SK-N-SH treated with all-trans-retinoic acid at 6 μM for 48 hours (cell line): ENCODE results near the gene RABGAP1L.

Source experiments
- ATAC-seq: fragments of 200-7000 bp; cut with Tn5 transposase; 3 replicates; pipeline ENCODE4 v1.9.1; 2020; ENCODE audit warnings: mild to moderate bottlenecking, moderate library complexity
- BACH2 ChIP-seq: fragments of 250-450 bp; sonication (Bioruptor Pico); IDR thresholded peaks from 2 replicates; pipeline ENCODE4 v1.9.0; 2021; ENCODE audit warnings: mild to moderate bottlenecking, borderline replicate concordance
- CSDC2 ChIP-seq: fragments of 250-450 bp; sonication (Bioruptor Pico); IDR thresholded peaks from 2 replicates; pipeline ENCODE4 v1.5.0; 2020; ENCODE audit warnings: mild to moderate bottlenecking, moderate library complexity
- ESRRG ChIP-seq: fragments of 250-450 bp; sonication (Bioruptor Pico); IDR thresholded peaks from 2 replicates; pipeline ENCODE4 v1.6.1; 2021; ENCODE audit warnings: mild to moderate bottlenecking
- GLIS3 ChIP-seq: fragments of 250-450 bp; sonication (Bioruptor Pico); IDR thresholded peaks from 2 replicates; pipeline ENCODE4 v1.5.0; 2020; ENCODE audit warnings: mild to moderate bottlenecking, moderate library complexity
- ISL1 ChIP-seq: fragments of 250-450 bp; sonication (Bioruptor Pico); IDR thresholded peaks from 2 replicates; pipeline ENCODE4 v2.1.2; 2022; ENCODE audit warnings: mild to moderate bottlenecking, moderate library complexity
- PPARA ChIP-seq: fragments of 250-450 bp; sonication (Bioruptor Pico); IDR thresholded peaks from 2 replicates; pipeline ENCODE4 v1.5.0; 2020; ENCODE audit warnings: mild to moderate bottlenecking, borderline replicate concordance
- RARB ChIP-seq: fragments of 250-450 bp; sonication (Bioruptor Pico); IDR thresholded peaks from 2 replicates; pipeline ENCODE4 v1.8.0; 2021; ENCODE audit warnings: mild to moderate bottlenecking, moderate library complexity
- SNAI2 ChIP-seq: fragments of 250-450 bp; sonication (Bioruptor Pico); IDR thresholded peaks from 2 replicates; pipeline ENCODE4 v1.5.0; 2020; ENCODE audit warnings: mild to moderate bottlenecking, moderate library complexity
- ZC3H10 ChIP-seq: fragments of 250-450 bp; sonication (Bioruptor Pico); IDR thresholded peaks from 2 replicates; pipeline ENCODE4 v1.5.1; 2021; ENCODE audit warnings: mild to moderate bottlenecking, moderate library complexity
- ZFP3 ChIP-seq: fragments of 250-450 bp; sonication (Bioruptor Pico); IDR thresholded peaks from 2 replicates; pipeline ENCODE4 v1.5.0; 2020; ENCODE audit warnings: mild to moderate bottlenecking, moderate library complexity
- ZFP30 ChIP-seq: fragments of 450-650 bp; formaldehyde crosslinking; IDR thresholded peaks from 2 replicates; pipeline ENCODE4 v1.5.0; 2022; ENCODE audit warnings: mild to moderate bottlenecking, moderate library complexity
- ZNF565 ChIP-seq: fragments of 450-650 bp; formaldehyde crosslinking; conservative IDR thresholded peaks from 2 replicates; pipeline ENCODE4 v1.5.0; 2020; ENCODE audit warnings: low read depth, mild to moderate bottlenecking, moderate library complexity
- ZNF8 ChIP-seq: fragments of 450-650 bp; formaldehyde crosslinking; IDR thresholded peaks from 2 replicates; pipeline ENCODE4 v1.5.0; 2020; ENCODE audit warnings: mild to moderate bottlenecking, moderate library complexity
- TF ChIP-seq, protein P1 (sequence below): fragments of 250-450 bp; sonication (Bioruptor Pico); IDR thresholded peaks from 2 replicates; pipeline ENCODE4 v1.8.0; 2021; ENCODE audit warnings: low read depth, mild to moderate bottlenecking, moderate library complexity, borderline replicate concordance
- TF ChIP-seq, protein P2 (sequence below): fragments of 250-450 bp; sonication (Bioruptor Pico); IDR thresholded peaks from 2 replicates; pipeline ENCODE4 v1.5.1; 2020; ENCODE audit warnings: low read depth, mild to moderate bottlenecking, moderate library complexity
- TF ChIP-seq, protein P3 (sequence below): fragments of 250-450 bp; sonication (Bioruptor Pico); IDR thresholded peaks from 2 replicates; pipeline ENCODE4 v1.5.0; 2020; ENCODE audit warnings: mild to moderate bottlenecking, moderate library complexity
- TF ChIP-seq, protein P4 (sequence below): fragments of 250-450 bp; sonication (Bioruptor Pico); IDR thresholded peaks from 2 replicates; pipeline ENCODE4 v1.8.0; 2020; ENCODE audit warnings: mild to moderate bottlenecking, moderate library complexity, borderline replicate concordance
- TF ChIP-seq, protein P5 (sequence below): fragments of 250-450 bp; sonication (Bioruptor Pico); IDR thresholded peaks from 2 replicates; pipeline ENCODE4 v1.5.1; 2021; ENCODE audit warnings: mild to moderate bottlenecking, moderate library complexity

Gene RABGAP1L

DNA sequence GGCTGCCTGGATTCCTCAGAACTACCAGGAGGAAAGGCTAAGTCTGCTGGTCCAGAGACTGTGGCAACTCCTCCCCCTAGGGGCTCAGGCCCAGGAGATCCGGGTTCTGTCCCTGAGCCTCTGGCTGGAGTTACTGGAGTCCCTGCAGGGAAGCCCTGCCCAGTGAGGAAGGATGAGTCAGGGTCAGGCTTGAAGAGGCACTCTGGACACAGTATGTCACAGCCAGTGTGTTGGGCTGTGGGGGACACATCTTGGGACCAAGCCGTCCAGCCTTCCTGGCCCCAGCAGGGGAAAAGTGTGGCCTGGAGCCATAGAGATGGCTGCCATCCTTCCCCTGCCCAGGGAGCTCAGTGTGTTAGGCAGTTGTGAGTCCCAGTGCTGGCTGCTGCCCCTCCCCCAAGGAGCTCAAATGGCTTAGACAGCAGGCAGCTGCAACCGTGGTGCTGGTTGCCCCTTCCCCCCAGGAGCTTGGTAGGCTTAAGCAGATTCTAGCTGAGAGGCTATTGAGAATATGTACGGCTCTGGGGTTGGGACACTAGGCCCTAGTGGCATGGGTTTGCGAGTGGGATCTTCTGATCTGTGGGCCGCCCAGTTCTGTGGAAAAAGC, 28.2 kb upstream of the RABGAP1L start (continued):
- TF ChIP-seq, protein P1, sequence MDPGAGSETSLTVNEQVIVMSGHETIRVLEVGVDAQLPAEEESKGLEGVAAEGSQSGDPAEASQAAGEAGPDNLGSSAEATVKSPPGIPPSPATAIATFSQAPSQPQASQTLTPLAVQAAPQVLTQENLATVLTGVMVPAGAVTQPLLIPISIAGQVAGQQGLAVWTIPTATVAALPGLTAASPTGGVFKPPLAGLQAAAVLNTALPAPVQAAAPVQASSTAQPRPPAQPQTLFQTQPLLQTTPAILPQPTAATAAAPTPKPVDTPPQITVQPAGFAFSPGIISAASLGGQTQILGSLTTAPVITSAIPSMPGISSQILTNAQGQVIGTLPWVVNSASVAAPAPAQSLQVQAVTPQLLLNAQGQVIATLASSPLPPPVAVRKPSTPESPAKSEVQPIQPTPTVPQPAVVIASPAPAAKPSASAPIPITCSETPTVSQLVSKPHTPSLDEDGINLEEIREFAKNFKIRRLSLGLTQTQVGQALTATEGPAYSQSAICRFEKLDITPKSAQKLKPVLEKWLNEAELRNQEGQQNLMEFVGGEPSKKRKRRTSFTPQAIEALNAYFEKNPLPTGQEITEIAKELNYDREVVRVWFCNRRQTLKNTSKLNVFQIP (CRISPR knock-in tag), result no peak
- TF ChIP-seq CSDC2 (CRISPR knock-in tag), result no peak
- TF ChIP-seq, protein P2, sequence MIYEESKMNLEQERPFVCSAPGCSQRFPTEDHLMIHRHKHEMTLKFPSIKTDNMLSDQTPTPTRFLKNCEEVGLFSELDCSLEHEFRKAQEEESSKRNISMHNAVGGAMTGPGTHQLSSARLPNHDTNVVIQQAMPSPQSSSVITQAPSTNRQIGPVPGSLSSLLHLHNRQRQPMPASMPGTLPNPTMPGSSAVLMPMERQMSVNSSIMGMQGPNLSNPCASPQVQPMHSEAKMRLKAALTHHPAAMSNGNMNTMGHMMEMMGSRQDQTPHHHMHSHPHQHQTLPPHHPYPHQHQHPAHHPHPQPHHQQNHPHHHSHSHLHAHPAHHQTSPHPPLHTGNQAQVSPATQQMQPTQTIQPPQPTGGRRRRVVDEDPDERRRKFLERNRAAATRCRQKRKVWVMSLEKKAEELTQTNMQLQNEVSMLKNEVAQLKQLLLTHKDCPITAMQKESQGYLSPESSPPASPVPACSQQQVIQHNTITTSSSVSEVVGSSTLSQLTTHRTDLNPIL, result no peak

DNA sequence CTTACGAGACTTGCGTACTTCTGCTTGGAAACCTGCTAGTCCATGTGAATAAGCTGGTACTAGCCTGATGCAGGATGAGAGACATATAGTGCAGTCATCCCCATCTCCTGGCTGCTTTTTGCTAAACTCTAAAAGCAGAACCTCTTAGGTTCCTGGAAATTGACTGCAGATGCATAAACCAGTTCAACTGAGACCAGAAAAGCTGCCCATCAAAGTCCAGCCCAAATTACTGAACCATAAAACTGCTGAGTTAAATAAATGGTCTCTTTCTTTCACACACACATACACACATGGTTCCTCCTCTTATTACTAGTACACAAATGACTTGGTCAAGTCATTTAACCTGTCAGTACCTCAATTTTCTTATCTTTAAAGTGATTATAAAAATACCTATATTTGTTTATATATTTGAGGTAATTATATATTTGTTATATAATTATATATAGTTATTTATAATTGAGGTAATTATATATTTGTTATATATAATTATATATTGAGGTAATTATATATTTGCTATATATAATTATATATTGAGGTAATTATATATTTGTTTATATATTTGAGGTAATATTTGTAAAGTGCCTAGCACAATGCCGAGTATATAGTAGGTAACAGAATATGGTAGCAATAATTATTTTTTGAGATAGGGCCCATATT, 25.2 kb upstream of the RABGAP1L start:
- TF ChIP-seq ISL1 (no peak), ZNF8 (CRISPR knock-in tag) (no peak)
- TF ChIP-seq, all 23 proteins: peak for 0
- no peak for ATAC-seq

DNA sequence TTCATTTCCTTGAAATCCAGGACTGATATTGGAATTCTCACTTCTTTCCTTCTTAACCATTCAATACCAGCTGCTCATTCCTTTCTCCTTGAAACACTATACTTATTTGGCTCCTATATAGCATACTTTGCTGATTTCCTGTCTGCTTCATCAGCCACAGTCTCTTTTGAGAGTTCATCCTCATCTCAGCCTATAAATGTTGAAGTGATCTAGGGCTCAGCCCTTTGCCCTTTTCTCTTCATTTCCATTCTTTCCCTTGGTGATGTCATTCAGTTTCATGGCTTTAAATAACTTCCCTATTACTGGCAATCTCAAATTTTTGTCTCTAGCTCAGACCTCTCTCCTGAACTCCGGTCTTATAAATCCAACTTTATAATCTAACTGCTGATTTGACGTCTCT, 24.1 kb upstream of the RABGAP1L start:
- ATAC-seq, result no peak
- TF ChIP-seq SNAI2, result no peak
- no peak for TF ChIP-seq ZC3H10 (CRISPR knock-in tag)
- no peak for TF ChIP-seq BACH2 (CRISPR knock-in tag)
- TF ChIP-seq, protein P3, sequence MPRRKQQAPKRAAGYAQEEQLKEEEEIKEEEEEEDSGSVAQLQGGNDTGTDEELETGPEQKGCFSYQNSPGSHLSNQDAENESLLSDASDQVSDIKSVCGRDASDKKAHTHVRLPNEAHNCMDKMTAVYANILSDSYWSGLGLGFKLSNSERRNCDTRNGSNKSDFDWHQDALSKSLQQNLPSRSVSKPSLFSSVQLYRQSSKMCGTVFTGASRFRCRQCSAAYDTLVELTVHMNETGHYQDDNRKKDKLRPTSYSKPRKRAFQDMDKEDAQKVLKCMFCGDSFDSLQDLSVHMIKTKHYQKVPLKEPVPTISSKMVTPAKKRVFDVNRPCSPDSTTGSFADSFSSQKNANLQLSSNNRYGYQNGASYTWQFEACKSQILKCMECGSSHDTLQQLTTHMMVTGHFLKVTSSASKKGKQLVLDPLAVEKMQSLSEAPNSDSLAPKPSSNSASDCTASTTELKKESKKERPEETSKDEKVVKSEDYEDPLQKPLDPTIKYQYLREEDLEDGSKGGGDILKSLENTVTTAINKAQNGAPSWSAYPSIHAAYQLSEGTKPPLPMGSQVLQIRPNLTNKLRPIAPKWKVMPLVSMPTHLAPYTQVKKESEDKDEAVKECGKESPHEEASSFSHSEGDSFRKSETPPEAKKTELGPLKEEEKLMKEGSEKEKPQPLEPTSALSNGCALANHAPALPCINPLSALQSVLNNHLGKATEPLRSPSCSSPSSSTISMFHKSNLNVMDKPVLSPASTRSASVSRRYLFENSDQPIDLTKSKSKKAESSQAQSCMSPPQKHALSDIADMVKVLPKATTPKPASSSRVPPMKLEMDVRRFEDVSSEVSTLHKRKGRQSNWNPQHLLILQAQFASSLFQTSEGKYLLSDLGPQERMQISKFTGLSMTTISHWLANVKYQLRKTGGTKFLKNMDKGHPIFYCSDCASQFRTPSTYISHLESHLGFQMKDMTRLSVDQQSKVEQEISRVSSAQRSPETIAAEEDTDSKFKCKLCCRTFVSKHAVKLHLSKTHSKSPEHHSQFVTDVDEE (CRISPR knock-in tag), result no peak
- TF ChIP-seq ISL1, result no peak
- TF ChIP-seq, protein P4, sequence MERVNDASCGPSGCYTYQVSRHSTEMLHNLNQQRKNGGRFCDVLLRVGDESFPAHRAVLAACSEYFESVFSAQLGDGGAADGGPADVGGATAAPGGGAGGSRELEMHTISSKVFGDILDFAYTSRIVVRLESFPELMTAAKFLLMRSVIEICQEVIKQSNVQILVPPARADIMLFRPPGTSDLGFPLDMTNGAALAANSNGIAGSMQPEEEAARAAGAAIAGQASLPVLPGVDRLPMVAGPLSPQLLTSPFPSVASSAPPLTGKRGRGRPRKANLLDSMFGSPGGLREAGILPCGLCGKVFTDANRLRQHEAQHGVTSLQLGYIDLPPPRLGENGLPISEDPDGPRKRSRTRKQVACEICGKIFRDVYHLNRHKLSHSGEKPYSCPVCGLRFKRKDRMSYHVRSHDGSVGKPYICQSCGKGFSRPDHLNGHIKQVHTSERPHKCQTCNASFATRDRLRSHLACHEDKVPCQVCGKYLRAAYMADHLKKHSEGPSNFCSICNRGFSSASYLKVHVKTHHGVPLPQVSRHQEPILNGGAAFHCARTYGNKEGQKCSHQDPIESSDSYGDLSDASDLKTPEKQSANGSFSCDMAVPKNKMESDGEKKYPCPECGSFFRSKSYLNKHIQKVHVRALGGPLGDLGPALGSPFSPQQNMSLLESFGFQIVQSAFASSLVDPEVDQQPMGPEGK (CRISPR knock-in tag), result no peak
- no peak for TF ChIP-seq CSDC2 (CRISPR knock-in tag)
- TF ChIP-seq ZNF565 (CRISPR knock-in tag), result no peak
- no peak for TF ChIP-seq ESRRG
- no peak for TF ChIP-seq ZNF8 (CRISPR knock-in tag)
- no peak for TF ChIP-seq ZFP3 (CRISPR knock-in tag)
- no peak for TF ChIP-seq ZFP30 (CRISPR knock-in tag)
- no peak for TF ChIP-seq PPARA
- TF ChIP-seq, protein P2, result no peak
- no peak for TF ChIP-seq RARB
- no peak for TF ChIP-seq GLIS3 (CRISPR knock-in tag)
- TF ChIP-seq, protein P5, sequence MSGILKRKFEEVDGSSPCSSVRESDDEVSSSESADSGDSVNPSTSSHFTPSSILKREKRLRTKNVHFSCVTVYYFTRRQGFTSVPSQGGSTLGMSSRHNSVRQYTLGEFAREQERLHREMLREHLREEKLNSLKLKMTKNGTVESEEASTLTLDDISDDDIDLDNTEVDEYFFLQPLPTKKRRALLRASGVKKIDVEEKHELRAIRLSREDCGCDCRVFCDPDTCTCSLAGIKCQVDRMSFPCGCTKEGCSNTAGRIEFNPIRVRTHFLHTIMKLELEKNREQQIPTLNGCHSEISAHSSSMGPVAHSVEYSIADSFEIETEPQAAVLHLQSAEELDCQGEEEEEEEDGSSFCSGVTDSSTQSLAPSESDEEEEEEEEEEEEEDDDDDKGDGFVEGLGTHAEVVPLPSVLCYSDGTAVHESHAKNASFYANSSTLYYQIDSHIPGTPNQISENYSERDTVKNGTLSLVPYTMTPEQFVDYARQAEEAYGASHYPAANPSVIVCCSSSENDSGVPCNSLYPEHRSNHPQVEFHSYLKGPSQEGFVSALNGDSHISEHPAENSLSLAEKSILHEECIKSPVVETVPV (CRISPR knock-in tag), result no peak
